Mesendoderm (in vitro differentiated cells): ENCODE results near the gene SOD3.

Experiments
- DNase-seq: peaks from one replicate; pipeline ENCODE4 v3.0.0; 2013
- H2AK5ac ChIP-seq: 2 replicates; pipeline ENCODE4 v1.6.1; 2013; ENCODE audit warnings: low read length, inconsistent platforms
- H2BK120ac ChIP-seq: 2 replicates; pipeline ENCODE4 v1.6.1; 2013; ENCODE audit warnings: low read depth, mild to moderate bottlenecking, low read length, moderate library complexity, mixed read lengths
- H2BK15ac ChIP-seq: replicated peaks from 2 replicates; pipeline ENCODE4 v1.6.1; 2013; ENCODE audit warnings: low read depth, mild to moderate bottlenecking, moderate library complexity
- H2BK5ac ChIP-seq: 2 replicates; pipeline ENCODE4 v1.6.1; 2013; ENCODE audit warnings: low read length, inconsistent platforms
- H3K18ac ChIP-seq: 2 replicates; pipeline ENCODE4 v1.6.1; 2013; ENCODE audit warnings: mild to moderate bottlenecking, low read length, mixed read lengths
- H3K23ac ChIP-seq: one replicate; pipeline ENCODE4 v1.6.1; 2013; ENCODE audit warnings: low read length
- H3K27ac ChIP-seq: 2 replicates; pipeline ENCODE4 v1.5.1; 2013; ENCODE audit warnings: low read depth, mild to moderate bottlenecking, inconsistent platforms, low read length, moderate library complexity
- H3K27me3 ChIP-seq: 2 replicates; pipeline ENCODE4 v1.6.1; 2013; ENCODE audit warnings: low read length, control low read depth, mild to moderate bottlenecking, inconsistent platforms; ENCODE audit not compliant: insufficient read depth, poor library complexity
- H3K36me3 ChIP-seq: 2 replicates; pipeline ENCODE4 v1.6.1; 2013; ENCODE audit warnings: low read length, inconsistent platforms; ENCODE audit not compliant: control insufficient read depth, insufficient read depth
- H3K4ac ChIP-seq: one replicate; pipeline ENCODE4 v1.6.1; 2013; ENCODE audit warnings: low read depth, mild to moderate bottlenecking, low read length, moderate library complexity
- H3K4me1 ChIP-seq: 2 replicates; pipeline ENCODE4 v1.6.1; 2013; ENCODE audit warnings: low read depth, low read length, inconsistent platforms; ENCODE audit not compliant: control insufficient read depth
- H3K4me2 ChIP-seq: 2 replicates; pipeline ENCODE4 v1.6.1; 2013; ENCODE audit warnings: low read length
- H3K4me3 ChIP-seq: 2 replicates; pipeline ENCODE4 v1.5.1; 2013; ENCODE audit warnings: mild to moderate bottlenecking, low read length
- H3K56ac ChIP-seq: one replicate; pipeline ENCODE4 v1.6.1; 2013; ENCODE audit warnings: low read length
- H3K79me1 ChIP-seq: 2 replicates; pipeline ENCODE4 v1.6.1; 2013; ENCODE audit warnings: low read length, inconsistent platforms
- H3K79me2 ChIP-seq: 2 replicates; pipeline ENCODE4 v1.6.1; 2013; ENCODE audit warnings: mild to moderate bottlenecking, low read length; ENCODE audit not compliant: control insufficient read depth, insufficient read depth
- H3K9ac ChIP-seq: 2 replicates; pipeline ENCODE4 v1.6.1; 2013; ENCODE audit warnings: low read length, inconsistent platforms
- H4K5ac ChIP-seq: one replicate; pipeline ENCODE4 v1.6.1; 2013; ENCODE audit warnings: low read length
- H4K8ac ChIP-seq: one replicate; pipeline ENCODE4 v1.6.1; 2013; ENCODE audit warnings: low read depth, mild to moderate bottlenecking, control low read depth, low read length, moderate library complexity
- WGBS: extraction: QIAGEN DNeasy Blood & Tissue Kit; methylation state at CpG from one replicate; pipeline ENCODE4 v1.1.7; 2013; ENCODE audit warnings: low lambda C conversion rate, missing lambda C conversion rate; ENCODE audit not compliant: insufficient coverage; ENCODE audit errors: extremely low coverage; 5-methylcytosine and 5-hydroxymethylcytosine counted together

Gene SOD3

GRCh38 chr4:24765376-24765988, 29.9 kb upstream of the SOD3 start:
- Histone ChIP-seq H3K79me2 (no peaks in the 10 kb centered on the region), H2BK5ac (no peak overlapping the region), H3K23ac (no peak overlapping the region), H3K4me3 (no peak overlapping the region), H3K56ac (no peak overlapping the region), H2BK120ac (no peak overlapping the region), H4K5ac (no peak overlapping the region), H3K27ac (no peak overlapping the region), H3K4me1 (no peaks in the 10 kb centered on the region), H3K36me3 (no peaks in the 10 kb centered on the region), H3K27me3 (no peaks in the 10 kb centered on the region), H3K18ac (no peak overlapping the region), H3K9ac (no peak overlapping the region), H3K79me1 (no peaks in the 10 kb centered on the region), H3K4ac (no peak overlapping the region), H4K8ac (no peak overlapping the region), H2AK5ac (no peak overlapping the region), H2BK15ac (no peak overlapping the region), H3K4me2 (no peak overlapping the region)
- DNase-seq: no peak
- no CpG with 5 or more reads among the region's 4 CpGs for WGBS

GRCh38 chr4:24768006-24768405, 27.4 kb upstream of the SOD3 start:
- no peak overlapping the region for H3K4ac ChIP-seq
- H3K4me2 ChIP-seq: no peak overlapping the region
- no peaks in the 10 kb centered on the region for H3K79me2 ChIP-seq
- H3K36me3 ChIP-seq: no peaks in the 10 kb centered on the region
- H3K56ac ChIP-seq: no peak overlapping the region
- no peak overlapping the region for H3K23ac ChIP-seq
- H4K8ac ChIP-seq: no peak overlapping the region
- H2AK5ac ChIP-seq: no peak overlapping the region
- no peak overlapping the region for H2BK120ac ChIP-seq
- DNase-seq: no peak
- H3K79me1 ChIP-seq: no peaks in the 10 kb centered on the region
- no peak overlapping the region for H4K5ac ChIP-seq
- H3K27ac ChIP-seq: no peak overlapping the region
- H3K9ac ChIP-seq: no peak overlapping the region
- WGBS: no CpG with 5 or more reads among the region's 5 CpGs
- no peaks in the 10 kb centered on the region for H3K4me1 ChIP-seq
- H3K4me3 ChIP-seq: no peak overlapping the region
- H3K27me3 ChIP-seq: no peaks in the 10 kb centered on the region
- H2BK15ac ChIP-seq: no peak overlapping the region
- H2BK5ac ChIP-seq: no peak overlapping the region
- H3K18ac ChIP-seq: no peak overlapping the region

- Histone ChIP-seq H3K4me1 (no peaks in the 10 kb centered on the region), H4K5ac (no peak overlapping the region), H3K27me3 (no peaks in the 10 kb centered on the region), H3K36me3 (no peaks in the 10 kb centered on the region), H3K56ac (no peak overlapping the region), H3K27ac (no peak overlapping the region), H3K4ac (no peak overlapping the region), H2BK15ac (no peak overlapping the region), H3K18ac (no peak overlapping the region), H3K9ac (no peak overlapping the region), H3K79me1 (no peaks in the 10 kb centered on the region), H2AK5ac (no peak overlapping the region), H2BK5ac (no peak overlapping the region), H3K4me3 (no peak overlapping the region), H2BK120ac (no peak overlapping the region), H3K23ac (no peak overlapping the region), H3K79me2 (no peaks in the 10 kb centered on the region), H4K8ac (no peak overlapping the region), H3K4me2 (no peak overlapping the region)
- DNase-seq: no peak
Measured at GRCh38 chr4:24768604-24769003, 26.8 kb upstream of the SOD3 start.

- Histone ChIP-seq H3K4ac (no peak overlapping the region), H3K4me1 (no peaks in the 10 kb centered on the region), H4K5ac (no peak overlapping the region), H2BK15ac (no peak overlapping the region), H2BK120ac (no peak overlapping the region), H3K56ac (no peak overlapping the region), H3K18ac (no peak overlapping the region), H4K8ac (no peak overlapping the region), H2BK5ac (no peak overlapping the region), H2AK5ac (no peak overlapping the region), H3K4me3 (no peak overlapping the region), H3K79me1 (no peaks in the 10 kb centered on the region), H3K36me3 (no peaks in the 10 kb centered on the region), H3K79me2 (no peaks in the 10 kb centered on the region), H3K9ac (no peak overlapping the region), H3K23ac (no peak overlapping the region), H3K27ac (no peak overlapping the region), H3K4me2 (no peak overlapping the region), H3K27me3 (no peaks in the 10 kb centered on the region)
- WGBS: no CpG with 5 or more reads among the region's 2 CpGs
- DNase-seq: no peak
Measured at GRCh38 chr4:24769571-24769970, 25.8 kb upstream of the SOD3 start.

- H2BK15ac ChIP-seq: no peak overlapping the region
- H2BK120ac ChIP-seq: no peak overlapping the region
- H4K8ac ChIP-seq: no peak overlapping the region
- no peak overlapping the region for H3K9ac ChIP-seq
- no peaks in the 10 kb centered on the region for H3K4me1 ChIP-seq
- H3K36me3 ChIP-seq: no peaks in the 10 kb centered on the region
- H3K79me1 ChIP-seq: no peaks in the 10 kb centered on the region
- H3K27ac ChIP-seq: no peak overlapping the region
- H4K5ac ChIP-seq: no peak overlapping the region
- peak; percentile 26 for DNase-seq
- H2BK5ac ChIP-seq: no peak overlapping the region
- no peak overlapping the region for H2AK5ac ChIP-seq
- H3K23ac ChIP-seq: no peak overlapping the region
- H3K79me2 ChIP-seq: no peaks in the 10 kb centered on the region
- H3K56ac ChIP-seq: no peak overlapping the region
- WGBS: no CpG with 5 or more reads among the region's 3 CpGs
- H3K4ac ChIP-seq: no peak overlapping the region
- no peak overlapping the region for H3K4me3 ChIP-seq
- no peaks in the 10 kb centered on the region for H3K27me3 ChIP-seq
- H3K4me2 ChIP-seq: no peak overlapping the region
- no peak overlapping the region for H3K18ac ChIP-seq
Measured at GRCh38 chr4:24770032-24770584, 25.3 kb upstream of the SOD3 start.

GRCh38 chr4:24770667-24771066, 24.7 kb upstream of the SOD3 start:
- Histone ChIP-seq H3K56ac (no peak overlapping the region), H3K9ac (no peak overlapping the region), H3K79me1 (no peaks in the 10 kb centered on the region), H3K4me1 (no peaks in the 10 kb centered on the region), H3K36me3 (no peaks in the 10 kb centered on the region), H3K79me2 (no peaks in the 10 kb centered on the region), H2BK120ac (no peak overlapping the region), H3K23ac (no peak overlapping the region), H3K4me2 (no peak overlapping the region), H3K27me3 (no peaks in the 10 kb centered on the region), H2BK5ac (no peak overlapping the region), H3K27ac (no peak overlapping the region), H3K4ac (no peak overlapping the region), H2BK15ac (no peak overlapping the region), H3K18ac (no peak overlapping the region), H4K5ac (no peak overlapping the region), H4K8ac (no peak overlapping the region), H2AK5ac (no peak overlapping the region), H3K4me3 (no peak overlapping the region)
- no peak for DNase-seq
- WGBS: no CpG with 5 or more reads among the region's 4 CpGs
